ENCODE data around the gene CDS1.

DNA sequence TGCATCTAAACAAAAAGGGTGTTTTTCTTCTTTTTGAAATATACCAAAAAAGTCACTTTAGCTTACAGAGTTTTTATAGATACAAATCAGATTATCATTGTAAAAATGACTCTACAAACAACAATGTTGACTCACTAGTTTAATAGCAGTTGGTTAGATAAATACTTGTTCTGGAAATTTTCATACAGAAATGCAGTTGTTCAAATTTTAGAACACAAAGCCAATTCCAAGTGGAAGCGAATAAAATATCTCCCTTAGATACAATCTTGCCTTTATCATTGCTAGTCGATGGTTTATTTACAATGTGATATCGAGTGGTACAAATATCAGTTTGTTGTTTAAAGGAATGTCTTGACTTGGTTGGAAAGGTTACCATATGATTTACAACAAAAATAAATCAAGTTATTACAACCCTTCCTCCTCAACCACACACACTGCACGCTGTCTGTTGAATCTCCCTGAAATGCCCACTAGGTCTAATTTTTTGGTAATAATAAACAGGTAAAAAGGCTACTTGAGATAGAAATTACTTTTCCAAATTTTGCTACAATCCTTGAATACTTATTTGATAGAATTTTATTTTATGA lies 114.8 kb downstream of the CDS1 start:
- TF ChIP-seq, protein P1, sequence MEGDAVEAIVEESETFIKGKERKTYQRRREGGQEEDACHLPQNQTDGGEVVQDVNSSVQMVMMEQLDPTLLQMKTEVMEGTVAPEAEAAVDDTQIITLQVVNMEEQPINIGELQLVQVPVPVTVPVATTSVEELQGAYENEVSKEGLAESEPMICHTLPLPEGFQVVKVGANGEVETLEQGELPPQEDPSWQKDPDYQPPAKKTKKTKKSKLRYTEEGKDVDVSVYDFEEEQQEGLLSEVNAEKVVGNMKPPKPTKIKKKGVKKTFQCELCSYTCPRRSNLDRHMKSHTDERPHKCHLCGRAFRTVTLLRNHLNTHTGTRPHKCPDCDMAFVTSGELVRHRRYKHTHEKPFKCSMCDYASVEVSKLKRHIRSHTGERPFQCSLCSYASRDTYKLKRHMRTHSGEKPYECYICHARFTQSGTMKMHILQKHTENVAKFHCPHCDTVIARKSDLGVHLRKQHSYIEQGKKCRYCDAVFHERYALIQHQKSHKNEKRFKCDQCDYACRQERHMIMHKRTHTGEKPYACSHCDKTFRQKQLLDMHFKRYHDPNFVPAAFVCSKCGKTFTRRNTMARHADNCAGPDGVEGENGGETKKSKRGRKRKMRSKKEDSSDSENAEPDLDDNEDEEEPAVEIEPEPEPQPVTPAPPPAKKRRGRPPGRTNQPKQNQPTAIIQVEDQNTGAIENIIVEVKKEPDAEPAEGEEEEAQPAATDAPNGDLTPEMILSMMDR (conservative IDR thresholded peaks at IDR 0.05; ENCODE audit: low read length) = no peak
- no peak for TF ChIP-seq EZH2phosphoT487 (IDR thresholded peaks at IDR 0.05; ENCODE audit: borderline replicate concordance, low read depth, low read length)

All from OCI-LY7 (cell line).